NCI-H2227 treated with DMSO at 0.1 percent for 48 hours (cell line): Measurements from ENCODE around the gene RPGRIP1L.

Experiments
- DNase-seq: peaks from one replicate; lab custom pipeline; 2025; lab: John Stamatoyannopoulos, UW

RPGRIP1L gene

GRCh38 chr16:53600616-53601015, 103.0 kb downstream of the RPGRIP1L start:
- no peak for DNase-seq

GRCh38 chr16:53600126-53600525, 103.5 kb downstream of the RPGRIP1L start:
- DNase-seq = no peak

- DNase-seq = no peak
Observed at GRCh38 chr16:53599548-53599947, 104.1 kb downstream of the RPGRIP1L start.

GRCh38 chr16:53598511-53599275, 105.0 kb downstream of the RPGRIP1L start:
- no peak for DNase-seq

- DNase-seq = no peak
Observed at GRCh38 chr16:53597776-53598175, 105.9 kb downstream of the RPGRIP1L start.

GRCh38 chr16:53588081-53588648, 115.5 kb downstream of the RPGRIP1L start:
- DNase-seq = no peak

GRCh38 chr16:53583401-53583800, 120.3 kb downstream of the RPGRIP1L start:
- DNase-seq = no peak

- DNase-seq = no peak
Observed at GRCh38 chr16:53581784-53582183, 121.9 kb downstream of the RPGRIP1L start.

- DNase-seq = no peak
Observed at GRCh38 chr16:53580038-53580802, 123.4 kb downstream of the RPGRIP1L start.

GRCh38 chr16:53576904-53577303, 126.8 kb downstream of the RPGRIP1L start:
- DNase-seq = no peak

- DNase-seq = no peak
Observed at GRCh38 chr16:53576210-53576609, 127.4 kb downstream of the RPGRIP1L start.

GRCh38 chr16:53571763-53572162, 131.9 kb downstream of the RPGRIP1L start:
- no peak for DNase-seq

- peak; percentile 11 for DNase-seq
Observed at GRCh38 chr16:53566552-53567245, 137.0 kb downstream of the RPGRIP1L start.

GRCh38 chr16:53565296-53565863, 138.3 kb downstream of the RPGRIP1L start:
- DNase-seq = no peak

- no peak for DNase-seq
Observed at GRCh38 chr16:53563426-53563825, 140.2 kb downstream of the RPGRIP1L start.

- no peak for DNase-seq
Observed at GRCh38 chr16:53561101-53561888, 142.4 kb downstream of the RPGRIP1L start.

GRCh38 chr16:53559270-53559951, 144.2 kb downstream of the RPGRIP1L start:
- DNase-seq = no peak

GRCh38 chr16:53558710-53559109, 144.9 kb downstream of the RPGRIP1L start:
- DNase-seq = no peak

GRCh38 chr16:53556521-53556920, 147.1 kb downstream of the RPGRIP1L start:
- no peak for DNase-seq

GRCh38 chr16:53549970-53550690, 153.5 kb downstream of the RPGRIP1L start:
- DNase-seq = peak; percentile 64
